ENCODE data around the gene RRAGC. TPM values are rescaled to one million over a fixed set of nuclear protein-coding genes. Genes with fewer than 3 reads are reported as not detected.

RRAGC gene
- polyA plus RNA-seq, 3 donors: 30.7 to 34.4 (median 32.7) TPM

DNA sequence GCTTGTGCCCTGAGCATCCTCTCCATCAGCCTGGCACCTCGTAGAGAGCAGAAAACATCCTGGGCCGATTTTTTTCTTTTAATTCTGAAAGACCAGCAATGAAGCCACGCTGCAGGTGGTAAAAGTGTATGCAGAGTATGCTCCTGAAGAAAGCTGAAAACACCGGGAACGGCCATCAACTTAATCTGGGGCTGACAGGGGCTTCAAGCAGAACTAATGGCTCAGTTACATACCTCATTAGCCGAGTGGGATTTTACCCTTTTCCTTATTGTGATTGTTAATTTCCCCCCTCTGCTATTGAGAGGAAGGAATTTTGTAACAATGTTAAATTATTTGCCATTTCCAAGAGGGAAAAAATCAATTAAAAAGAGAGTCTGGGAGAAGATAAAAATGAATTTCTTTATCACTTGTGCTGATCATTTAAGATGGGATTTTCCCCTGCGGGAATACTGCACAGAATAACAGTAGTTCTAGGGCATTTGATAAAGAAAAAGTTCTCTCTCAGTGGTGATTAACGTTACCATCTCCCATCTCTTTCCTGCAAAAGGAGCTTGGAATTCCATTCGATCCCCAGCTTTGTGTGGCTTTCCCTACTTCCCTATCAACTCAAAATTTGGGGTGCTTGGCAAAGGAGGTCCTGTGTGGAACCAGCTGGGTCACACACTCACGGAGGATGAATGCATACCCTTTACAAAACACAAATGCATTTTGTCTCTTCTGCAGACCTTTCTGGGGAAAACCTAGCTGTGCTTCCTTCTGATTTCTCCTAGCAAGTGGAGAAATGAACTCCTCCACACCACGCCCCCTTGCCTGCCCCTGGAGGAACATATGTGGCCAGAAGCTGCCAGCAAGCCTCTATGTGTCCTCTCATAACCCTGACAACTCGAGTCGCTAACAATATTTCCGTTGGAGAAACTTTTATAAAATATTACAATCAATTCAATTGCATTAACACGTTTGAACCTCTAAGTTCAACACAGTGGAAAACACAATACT lies 70.9 kb downstream of the RRAGC start:
- DNase-seq: no peak

Other genes starting within 250 kb of the RRAGC start
- gene MYCBP, start 13.6 kb upstream of the RRAGC start, polyA plus RNA-seq (ENCODE audit: insufficient read length in 3 of 3): 10 to 100 TPM; 26.9 to 30.0 (median 28.3) TPM
- gene GJA9, start 21.8 kb upstream of the RRAGC start, polyA plus RNA-seq (ENCODE audit: insufficient read length in 3 of 3): under 1 TPM; 0.19 to 0.58 (median 0.47) TPM
- 1 to 10 TPM in 2 of 3 donors, under 1 TPM in 1; 0.64 to 2.5 (median 1.6) TPM for gene RHBDL2, start 82.1 kb upstream of the RRAGC start, polyA plus RNA-seq (ENCODE audit: insufficient read length in 3 of 3)
- 100 to 1,000 TPM in 1 of 3 donors, 10 to 100 TPM in 2; 90.0 to 113 (median 91.8) TPM for gene AKIRIN1, start 131.5 kb upstream of the RRAGC start, polyA plus RNA-seq (ENCODE audit: insufficient read length in 3 of 3)
- 100 to 1,000 TPM; 210 to 297 (median 249) TPM for gene NDUFS5, start 166.6 kb upstream of the RRAGC start, polyA plus RNA-seq (ENCODE audit: insufficient read length in 3 of 3)

Measured in renal pelvis (tissue), 4 donors.